ENCODE results near the gene RBM38.

RBM38 gene

DNA sequence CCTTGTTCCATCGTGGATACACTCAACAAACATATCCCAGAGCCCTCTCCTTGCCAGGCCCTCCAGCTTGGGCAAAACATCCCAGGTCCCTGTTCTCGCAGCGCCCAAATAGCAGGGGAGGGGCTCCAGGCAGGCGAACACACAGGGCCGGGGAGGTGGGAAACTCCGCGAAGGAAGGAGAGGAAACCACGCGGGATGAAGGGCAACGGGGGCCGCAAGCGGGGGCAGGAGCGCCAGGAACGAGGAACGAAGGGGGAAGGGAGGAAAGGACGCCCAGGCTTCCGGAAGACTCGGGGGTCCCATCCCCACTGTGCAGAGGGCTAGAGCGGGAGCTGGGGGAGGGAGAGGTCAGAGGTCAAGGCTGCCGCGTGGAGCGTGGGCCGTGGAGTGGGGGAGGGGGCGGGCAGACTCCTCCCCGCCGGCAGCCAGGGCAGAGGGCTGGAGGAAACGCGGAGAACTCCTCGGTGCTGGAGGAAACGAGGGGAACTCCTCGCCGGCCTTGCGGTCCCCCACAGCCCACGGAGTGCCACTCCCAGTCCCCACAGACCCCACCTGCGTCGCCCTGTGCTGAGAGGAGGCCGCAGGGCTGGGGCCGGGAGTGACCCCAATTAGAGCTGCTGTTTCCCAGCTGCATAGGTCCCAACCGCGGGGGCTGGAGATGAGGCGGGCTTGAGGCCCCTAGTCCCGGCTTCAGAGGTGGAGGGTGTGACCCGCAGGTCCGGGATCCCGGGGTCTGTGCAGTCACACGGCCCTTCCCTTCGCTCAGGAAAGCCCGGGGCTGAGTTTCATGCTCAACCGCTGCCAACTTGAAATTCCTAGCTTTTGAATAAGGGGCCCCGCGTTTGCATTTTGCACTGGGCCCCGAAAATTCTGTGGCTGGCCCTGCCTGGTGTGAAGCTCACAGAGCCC lies 1.2 kb upstream of the RBM38 start:
- DNase-seq, result no peak

DNA sequence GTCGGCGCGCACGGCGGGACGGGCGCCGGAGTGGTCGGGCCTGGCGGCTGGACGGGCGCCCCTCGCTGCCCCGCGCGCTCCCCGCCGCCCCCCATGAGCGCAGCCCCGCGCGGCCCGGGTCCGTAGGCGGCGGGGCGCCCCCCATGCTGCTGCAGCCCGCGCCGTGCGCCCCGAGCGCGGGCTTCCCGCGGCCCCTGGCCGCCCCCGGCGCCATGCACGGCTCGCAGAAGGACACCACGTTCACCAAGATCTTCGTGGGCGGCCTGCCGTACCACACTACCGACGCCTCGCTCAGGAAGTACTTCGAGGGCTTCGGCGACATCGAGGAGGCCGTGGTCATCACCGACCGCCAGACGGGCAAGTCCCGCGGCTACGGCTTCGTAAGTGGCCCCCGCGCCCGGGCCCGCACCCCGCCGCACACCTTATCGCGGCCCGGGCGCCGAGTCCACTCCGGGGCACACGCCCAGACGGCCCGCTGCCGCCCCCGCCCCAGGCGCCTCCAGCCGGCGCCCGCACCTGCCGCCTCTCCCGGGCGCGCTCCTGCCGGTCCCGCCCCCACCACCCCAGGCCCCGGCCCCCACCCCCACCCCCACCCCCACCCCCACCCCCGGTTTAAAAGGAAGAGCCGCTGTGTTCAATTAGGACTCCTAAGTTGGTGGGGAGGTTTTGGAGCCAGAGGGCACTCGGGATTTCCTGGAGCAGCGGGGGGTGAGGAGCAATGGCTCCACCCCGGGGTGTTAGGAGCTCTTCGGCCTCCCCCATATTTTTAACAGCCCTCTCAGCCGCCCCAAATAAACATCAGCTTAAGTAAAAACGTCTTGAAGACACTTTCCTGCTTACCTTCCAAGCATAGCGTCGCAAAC lies 474 bp downstream of the RBM38 start:
- DNase-seq, result peak in 2 of 51 donors; percentile 23 to 36

DNA sequence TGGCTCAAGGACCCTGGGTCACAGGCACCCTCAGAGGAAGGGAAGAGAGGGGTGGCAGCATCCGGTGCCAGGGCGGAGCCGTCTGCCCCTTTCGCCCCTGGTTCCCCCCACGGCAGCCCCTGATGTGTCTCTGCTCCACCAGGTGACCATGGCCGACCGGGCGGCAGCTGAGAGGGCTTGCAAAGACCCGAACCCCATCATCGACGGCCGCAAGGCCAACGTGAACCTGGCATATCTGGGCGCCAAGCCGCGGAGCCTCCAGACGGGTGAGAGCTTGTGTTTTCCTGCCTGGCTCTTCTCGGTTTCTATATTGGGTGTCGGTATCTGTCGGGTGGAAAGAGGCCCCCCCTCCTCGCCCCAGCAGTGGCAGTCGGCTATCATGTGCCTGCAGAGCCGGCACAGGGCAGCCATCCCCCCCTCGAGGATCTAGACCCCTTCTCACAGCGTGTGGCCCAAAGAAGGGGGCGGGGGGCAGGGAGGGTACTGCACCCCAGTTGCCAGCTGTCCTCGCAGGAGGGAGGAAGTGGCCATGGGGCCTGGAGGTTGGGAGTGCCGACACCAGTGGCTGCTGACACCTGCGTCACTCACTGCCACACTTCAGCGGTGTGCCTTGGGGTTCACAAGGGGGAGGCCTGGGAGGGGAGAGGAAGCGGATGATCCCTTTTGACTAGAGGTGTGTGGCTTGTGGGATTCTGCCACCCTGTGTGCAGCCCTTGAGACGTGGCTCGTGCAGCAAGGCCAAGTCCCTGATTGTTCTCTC lies 1.5 kb downstream of the RBM38 start:
- DNase-seq, result peak in 15 of 51 donors; percentile 22 to 58 (median 37)

DNA sequence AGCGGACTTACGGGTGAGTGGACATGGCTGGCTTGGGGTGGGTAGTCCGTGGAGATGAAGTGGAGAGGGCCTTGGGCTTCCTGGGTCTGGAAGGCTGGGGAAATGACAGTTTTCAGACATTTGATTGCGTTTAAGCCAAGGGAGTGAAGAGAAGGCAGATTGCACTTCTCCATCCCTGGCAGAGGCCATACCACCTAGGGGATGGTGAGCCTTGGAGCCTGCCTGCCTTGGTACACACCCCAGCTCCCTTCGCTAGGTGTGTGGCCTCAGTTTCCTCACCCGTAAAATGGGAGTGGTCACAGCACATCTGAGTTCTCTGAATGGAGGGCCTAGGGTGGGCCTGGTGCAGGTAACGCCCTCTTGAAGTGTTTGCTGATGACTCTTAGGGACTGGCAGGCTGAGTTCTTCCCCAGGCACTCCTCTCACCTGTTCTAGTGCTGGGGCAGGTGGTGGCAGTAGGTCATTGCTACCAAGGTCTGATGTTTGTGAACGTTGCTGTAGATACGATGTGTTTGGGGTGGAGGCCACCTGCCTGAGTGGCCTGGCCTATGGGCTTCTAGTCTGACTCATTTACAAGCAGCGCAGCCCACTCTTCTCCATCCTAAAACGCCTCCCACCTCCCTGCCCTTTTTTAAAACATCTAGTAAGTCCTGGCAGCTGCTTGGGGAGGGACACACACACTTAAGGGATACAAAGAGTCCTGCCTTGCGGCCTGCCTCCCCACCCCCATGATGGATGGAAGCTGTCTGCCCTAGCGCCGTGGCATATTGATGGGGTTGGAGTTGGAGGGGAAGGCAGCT lies 2.3 kb downstream of the RBM38 start:
- DNase-seq, result no peak

DNA sequence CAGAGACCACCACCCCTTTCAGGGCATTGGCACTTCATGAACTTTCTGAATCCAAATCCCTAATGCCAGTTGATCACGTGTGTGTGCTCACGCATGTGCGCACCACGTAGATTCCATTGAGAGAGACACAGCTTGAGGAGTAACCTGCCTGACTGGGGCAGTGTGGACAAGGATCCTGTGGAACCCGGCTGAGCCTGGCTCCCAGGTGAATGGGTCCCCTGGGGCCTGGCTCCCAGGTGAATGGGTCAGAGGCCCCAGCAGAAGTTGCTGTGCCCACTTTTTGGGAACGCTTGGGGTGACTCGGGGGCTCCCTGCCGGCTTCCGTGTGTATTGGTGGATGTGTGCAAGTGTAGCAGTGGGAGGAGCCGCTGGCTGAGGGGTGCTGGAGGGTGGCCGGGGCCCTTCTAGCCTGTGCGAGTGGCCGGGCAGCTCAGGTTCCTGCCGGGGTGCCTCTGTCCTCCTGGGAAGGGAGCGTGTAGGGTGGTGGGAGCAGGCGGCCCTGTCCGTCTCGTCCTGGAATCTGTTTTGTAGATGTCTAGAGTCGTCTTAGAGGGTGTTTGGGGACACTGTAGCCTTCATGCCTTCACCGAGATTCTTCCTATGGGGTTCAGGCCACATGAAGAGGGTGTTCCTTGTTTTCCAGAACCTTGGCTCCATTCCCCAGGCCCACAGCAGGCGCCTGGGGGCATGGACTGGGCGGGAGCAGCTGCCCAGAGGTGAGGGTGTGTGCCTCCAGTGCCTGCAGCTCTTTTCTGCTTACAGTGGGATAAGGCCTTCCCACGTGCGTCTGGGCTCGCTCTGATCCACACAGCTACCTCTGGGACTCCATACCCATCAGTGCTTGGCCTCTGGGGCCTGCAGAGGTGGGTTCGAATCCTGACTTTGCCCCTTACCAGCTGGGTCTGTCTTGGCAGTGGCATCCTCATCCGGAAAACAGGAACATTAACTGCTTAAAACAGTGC lies 3.2 kb downstream of the RBM38 start:
- DNase-seq, result no peak

DNA sequence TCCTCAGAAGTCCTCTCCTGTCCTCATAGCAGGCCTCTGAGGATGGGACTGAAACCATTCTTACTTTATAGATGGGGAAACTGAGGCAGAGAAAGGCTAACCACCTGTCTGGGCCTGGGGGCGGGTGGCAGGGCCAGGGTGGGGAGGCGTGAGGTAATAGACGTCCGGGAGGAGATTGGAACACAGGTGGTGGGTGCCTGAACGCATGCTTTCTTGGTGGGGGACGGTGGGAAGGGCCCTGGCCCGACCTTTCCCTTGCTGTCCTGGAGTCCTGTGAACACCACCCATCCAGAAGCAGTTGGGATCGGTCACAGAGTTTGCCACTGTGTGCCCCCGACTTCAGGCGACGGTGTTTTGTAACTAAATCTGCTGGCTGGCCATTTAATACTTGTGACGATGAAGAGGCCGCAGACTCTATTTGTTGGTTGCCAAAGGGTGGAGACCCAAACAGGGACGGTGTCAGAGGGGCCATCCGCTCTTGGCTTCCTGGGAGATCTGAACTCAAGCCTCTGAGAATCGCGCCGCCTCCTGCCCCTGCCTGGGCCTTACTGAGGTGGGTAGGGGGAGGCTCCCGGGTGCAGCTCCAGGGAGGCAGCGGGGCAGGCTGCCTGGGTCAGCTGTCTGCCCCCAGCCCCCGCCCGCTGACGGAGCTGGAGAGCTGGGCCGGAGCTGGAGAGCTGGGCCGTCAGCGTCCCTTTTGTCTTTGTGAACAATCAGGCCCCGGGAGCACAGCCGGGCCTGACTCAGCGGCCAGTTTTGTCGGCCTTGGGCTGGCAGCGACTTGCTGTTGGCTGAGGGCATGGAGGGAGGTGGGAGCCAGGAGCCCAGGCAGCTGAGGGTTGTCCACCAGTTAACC lies 4.1 kb downstream of the RBM38 start:
- DNase-seq, result peak; percentile 26 to 98 (median 91)

DNA sequence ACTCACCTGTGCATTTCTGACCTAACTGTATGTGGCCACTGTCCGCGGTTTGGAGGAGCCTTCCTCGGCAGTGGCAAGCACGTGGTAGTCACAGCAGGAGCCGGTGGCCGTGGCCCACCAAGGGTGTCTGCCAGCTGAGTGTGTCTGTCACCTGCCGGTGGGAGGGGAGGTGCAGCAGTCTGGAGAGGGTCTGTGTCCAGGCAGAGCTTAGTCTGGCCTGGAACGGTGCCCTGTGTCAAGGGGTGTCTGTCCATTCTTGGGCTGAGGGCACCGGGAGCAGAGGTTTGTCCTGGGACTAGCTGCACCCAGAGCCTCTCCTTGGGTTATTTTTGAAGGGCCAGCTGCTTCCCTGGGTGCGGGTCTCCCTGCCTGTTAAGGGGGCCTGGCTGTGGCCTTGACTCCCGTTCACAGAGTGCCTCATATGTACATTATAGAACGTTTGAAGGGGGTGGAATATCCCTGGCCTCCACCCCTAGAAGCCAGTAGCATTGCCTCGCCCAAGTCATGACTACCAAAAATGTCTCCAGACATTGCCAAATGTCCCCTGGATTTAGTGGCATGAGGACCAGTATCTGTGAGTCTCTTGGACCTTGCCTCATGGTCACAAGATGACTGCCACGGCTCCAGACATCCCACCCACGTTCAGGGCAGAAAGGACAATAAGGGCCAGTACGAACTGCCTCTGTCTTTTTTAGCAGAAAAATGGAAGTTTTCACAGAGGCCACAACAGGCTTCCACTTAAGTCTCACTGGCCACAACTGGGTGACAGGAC lies 5.2 kb downstream of the RBM38 start:
- peak in 1 of 51 donors; percentile 27 for DNase-seq

DNA sequence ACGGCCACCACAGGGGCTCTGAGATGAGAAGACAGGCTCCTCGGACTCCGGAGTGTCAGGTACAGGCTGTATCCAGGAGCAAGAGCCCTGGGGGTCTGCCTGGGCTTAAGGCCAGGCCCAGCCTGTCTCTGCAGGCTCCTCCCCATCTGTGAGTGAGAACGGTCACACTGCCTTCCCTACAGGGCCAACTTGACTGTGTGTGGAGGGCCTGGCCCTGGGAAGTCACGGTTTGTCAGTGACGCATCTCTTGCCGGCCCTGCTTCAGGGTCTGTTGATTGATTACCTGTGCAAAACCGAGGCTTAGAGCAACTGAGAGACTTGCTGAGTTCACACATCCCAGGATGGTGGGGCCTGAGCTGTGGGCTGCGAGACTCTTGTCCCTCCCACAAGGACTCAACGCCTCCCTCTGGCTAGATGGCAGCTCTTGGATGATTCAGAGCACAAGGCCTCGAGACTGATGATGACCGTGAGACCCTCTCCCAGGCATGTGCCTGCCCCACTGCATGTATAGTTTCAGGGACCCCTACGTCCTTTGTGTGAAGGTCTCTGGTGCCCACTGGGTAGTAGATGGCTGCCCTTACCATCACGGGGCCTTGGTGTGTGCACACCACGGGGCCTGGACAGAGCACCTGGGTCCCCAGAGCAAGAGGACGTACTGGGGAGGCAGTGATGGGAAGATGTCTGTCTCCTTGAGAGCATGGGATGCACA lies 5.9 kb downstream of the RBM38 start:
- no peak for DNase-seq

DNA sequence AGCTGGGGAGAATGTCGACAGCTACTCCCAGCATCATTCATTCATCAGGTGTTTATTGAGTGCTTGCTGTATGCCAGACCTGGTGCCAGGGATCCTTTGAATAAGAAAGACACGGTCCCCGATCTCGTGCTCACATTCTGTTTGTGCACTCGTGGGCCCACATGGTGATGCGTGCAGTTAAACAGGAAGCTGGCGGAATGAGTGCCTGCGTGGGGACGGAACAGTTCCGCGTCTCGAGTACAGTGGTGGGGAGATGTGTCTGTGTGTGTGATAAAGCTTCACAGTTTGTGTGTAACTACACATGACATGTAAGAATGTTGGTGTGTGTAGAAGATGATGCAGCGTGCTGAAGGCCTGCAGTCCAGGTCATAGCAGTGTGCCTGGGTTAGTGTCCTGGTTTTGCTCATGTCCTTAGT lies 6.5 kb downstream of the RBM38 start:
- peak in 3 of 51 donors; percentile 21 to 23 (median 21) for DNase-seq

DNA sequence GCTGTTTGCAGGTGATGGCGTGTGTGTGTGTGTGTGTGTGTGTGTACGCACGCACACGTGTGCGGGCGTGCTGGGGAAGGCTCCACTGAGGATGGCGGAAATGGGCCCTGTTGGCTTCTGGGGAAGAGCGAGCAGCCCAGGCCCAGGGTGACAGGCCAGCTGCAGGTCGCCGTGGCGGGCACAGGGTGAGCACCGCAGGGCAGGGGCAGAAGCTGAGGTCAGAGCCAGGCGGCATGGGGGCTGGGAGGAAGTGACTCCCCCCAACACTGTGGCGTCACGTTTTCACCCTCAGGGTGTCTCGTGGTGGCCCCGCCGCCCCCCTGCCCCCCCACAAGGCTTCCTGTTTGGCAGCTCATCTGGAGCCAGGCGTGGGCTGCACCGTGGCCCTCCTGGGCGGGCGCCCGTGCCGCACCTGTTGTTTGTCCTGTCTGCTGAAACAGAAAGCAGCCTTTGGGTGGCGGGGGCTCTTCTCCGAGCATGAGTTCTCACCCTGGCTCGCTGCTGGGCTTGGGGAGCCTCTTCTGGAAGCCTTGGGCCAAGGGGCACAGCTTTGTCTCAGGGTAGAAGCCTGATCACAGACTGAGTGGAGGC lies 7.1 kb downstream of the RBM38 start:
- peak in 5 of 51 donors; percentile 26 to 36 (median 30) for DNase-seq

DNA sequence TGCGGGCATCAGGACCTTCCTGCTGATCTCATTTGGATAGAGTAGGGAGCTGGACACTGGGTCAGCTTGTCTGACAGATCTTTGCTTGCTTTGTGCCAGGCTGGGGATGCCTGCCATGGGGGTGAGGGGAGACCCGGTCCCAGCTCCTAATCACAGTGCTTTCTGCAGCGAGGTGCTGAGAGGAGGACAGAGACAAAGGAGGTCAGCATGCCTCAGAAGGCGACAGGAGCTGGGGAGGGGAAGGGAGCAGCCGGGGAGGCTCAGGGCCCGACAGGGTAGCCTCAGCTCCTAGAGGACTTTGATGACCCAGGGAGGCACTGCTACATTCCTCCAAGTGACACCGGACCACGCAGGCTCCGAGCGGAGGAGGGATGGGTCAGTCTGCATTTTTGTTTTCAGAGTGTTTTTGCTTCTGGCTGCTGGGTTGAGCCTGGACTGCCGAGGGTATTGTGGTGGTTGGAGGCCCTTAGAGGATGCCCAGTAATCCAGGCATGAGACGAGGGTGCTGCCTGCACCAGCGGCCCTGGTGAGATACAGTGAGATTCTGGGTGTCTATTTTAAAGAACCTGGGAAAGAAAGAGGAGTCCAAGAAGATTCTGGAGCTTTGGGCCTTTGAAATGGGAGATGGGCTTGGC lies 7.8 kb downstream of the RBM38 start:
- DNase-seq, result peak in 3 of 51 donors; percentile 43 to 45 (median 43)

DNA sequence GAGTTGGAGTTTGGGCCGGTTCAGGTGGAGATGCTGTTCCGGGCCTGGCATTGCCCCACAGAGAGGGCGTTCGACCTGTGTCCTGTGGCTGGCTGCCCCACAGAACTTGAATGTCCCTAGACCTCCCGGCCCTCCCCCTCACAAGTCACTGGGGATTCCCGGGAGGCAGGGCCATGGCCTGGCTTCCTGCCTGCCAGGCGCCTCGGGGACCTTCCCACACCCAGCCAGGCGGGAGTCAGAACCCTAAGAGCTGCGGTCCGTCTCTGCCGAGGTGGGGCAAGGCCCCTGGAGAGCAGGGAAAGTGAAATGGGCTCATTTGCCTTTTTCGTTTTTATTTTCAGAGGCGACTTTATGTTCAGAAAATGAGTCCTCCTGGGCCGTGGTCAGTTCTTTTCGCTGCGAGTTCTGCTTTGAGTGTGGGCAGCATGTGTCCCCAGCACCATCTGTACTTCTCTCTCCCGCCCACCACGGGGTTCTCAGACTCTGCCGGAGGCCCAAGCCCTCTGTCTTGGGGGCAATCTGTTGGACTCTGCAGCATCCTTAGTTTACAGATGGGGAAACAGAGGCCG lies 8.5 kb downstream of the RBM38 start:
- peak in 5 of 51 donors; percentile 13 to 33 (median 24) for DNase-seq

DNA sequence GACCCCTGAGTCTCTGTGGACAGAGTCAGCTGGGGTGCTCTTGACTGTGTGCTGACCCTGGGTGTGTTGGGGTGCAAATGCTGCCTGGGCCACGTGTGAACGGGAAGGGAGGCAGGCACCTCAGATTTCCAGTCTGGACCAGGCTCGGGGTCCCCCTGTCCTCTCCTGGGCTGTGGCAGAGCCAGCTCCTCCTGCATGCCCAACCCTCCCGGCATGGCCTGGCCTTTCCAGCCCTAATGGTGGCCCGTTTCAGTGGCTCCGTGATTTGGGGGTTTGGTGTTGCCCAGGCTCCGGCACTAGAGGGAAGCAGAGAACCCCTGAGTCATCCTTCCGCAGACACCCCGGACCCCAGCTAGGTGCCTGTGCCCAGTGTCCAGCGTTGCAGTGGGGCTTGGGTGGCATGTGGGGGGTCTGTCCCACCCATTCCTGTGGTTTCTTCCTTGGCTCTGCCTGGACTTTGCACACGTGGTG lies 9.1 kb downstream of the RBM38 start:
- no peak for DNase-seq

DNA sequence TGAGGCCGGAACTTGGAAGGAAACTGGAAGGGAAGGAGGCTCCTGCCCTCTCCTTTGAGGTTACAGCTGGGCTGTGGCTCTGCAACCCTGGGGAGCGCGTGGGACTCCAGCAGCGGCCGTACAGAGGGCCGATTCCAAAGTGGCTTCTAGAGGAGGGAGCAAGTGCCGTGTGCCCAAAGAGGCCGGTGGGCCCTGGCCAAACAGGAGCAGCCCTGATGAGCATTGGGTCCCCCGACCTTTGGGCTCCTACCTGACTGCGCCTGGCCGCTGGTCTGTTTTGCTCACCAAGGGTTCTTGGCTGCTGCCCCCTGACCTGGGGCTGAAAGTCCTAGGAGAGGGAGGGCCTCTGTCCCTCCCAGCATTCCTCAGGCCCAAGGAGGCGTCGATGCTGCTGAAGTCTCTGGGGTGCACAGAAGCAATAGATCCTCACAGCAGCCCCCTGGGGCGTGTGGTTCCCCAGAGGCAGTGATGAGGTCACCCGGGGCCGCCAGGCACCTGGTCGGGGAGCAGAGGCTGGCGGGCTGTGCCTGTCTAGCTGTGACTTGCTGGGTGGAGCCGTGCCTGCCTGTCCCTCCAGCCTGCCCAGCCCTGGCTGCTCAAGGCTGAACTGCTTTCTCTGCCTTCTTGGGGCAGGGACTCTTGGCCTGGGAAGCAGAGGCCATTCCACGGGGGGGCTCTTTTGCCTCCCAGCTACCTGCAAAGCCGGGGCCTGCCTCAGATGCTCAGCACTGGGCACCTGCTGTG lies 9.8 kb downstream of the RBM38 start:
- DNase-seq, result no peak

DNA sequence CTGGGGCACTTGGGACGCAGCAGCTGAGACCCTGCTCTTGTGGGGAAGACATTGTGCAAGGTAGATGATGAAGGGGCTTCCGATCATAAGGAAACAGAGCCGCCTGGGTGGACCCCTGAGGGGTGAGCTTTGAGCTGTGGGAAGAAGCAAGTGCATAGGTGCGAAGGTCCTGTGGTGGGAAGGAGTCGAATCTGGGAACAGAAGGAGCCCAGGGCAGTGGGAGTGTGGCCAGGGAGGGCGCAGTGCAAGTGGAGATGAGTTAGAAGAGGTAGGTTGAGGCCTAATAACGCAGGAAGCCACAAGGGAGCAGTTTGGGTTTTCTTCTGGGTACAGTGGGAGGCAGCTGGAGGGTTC lies 10.3 kb downstream of the RBM38 start:
- DNase-seq, result no peak
